Testis (tissue), 3 donors: ENCODE results near the gene ADAMTSL1. TPM values are rescaled to one million over a fixed set of nuclear protein-coding genes. Genes with fewer than 3 reads are reported as not detected.

Experiments
- DNase-seq: peaks from one replicate; pipeline ENCODE4 v3.0.0-alpha.2; 2019
- H3K27ac ChIP-seq, 2 donors: fragments of 200-600 bp; sonication (generic); one replicate each; pipeline ENCODE4 v1.5.1; 2019
- H3K27me3 ChIP-seq: fragments of 200-600 bp; sonication (generic); one replicate; pipeline ENCODE4 v1.5.1; 2019
- H3K36me3 ChIP-seq: fragments of 200-600 bp; sonication (generic); one replicate; pipeline ENCODE4 v1.5.1; 2017; ENCODE audit warnings: low read depth; ENCODE audit errors: missing control alignments
- H3K4me1 ChIP-seq: fragments of 200-600 bp; sonication (generic); one replicate; pipeline ENCODE4 v1.5.1; 2019
- H3K4me3 ChIP-seq, 2 donors: fragments of 200-600 bp; sonication (generic); one replicate each; pipeline ENCODE4 v1.5.1; 2017 to 2019
- H3K9me3 ChIP-seq: fragments of 200-600 bp; sonication (generic); one replicate; pipeline ENCODE4 v1.5.1; 2017
- POLR2A ChIP-seq: fragments of 450-650 bp; IDR thresholded peaks from one replicate; pipeline ENCODE4 v1.6.1; 2017; ENCODE audit warnings: antibody characterized with exemption, mild to moderate bottlenecking, moderate library complexity
- WGBS, 2 donors: methylation state at CpG; one replicate each; pipeline ENCODE4 v1.1.5; 2018; 5-methylcytosine and 5-hydroxymethylcytosine counted together
- intact Hi-C: fragments of 100-400 bp; cut with DNase I; formaldehyde crosslinking; loops from one replicate; pipeline ENCODE4 v1.15.1; 2023; ENCODE audit warnings: low total_unique reads
- polyA plus RNA-seq: library from polyadenylated mRNA; stranded (reverse); fragments of 350-450 nt; fragmentation: Illumina TruSeq; extraction: RNeasy Lipid Tissue Mini Kit (QIAGEN cat#74804); gene quantifications from one replicate; pipeline ENCODE4 v1.2.3, GENCODE V29; 2014; ENCODE audit warnings: low read depth, low replicate concordance; ENCODE audit not compliant: insufficient read depth
- total RNA-seq, 2 donors: library from RNA; depleted of rRNA; stranded (reverse); fragments of >200 nt; gene quantifications; one replicate each; pipeline ENCODE4 v1.2.3, GENCODE V29; 2016
- TF ChIP-seq, protein P1 (sequence below), 3 experiments: fragments of 450-650 bp in 2 of 3; fragments of 200-600 bp in 1 of 3; sonication (generic) in 1 of 3; IDR thresholded peaks; one replicate each; pipeline ENCODE4 v1.5.1; 2016 to 2019; ENCODE audit warnings: antibody characterized with exemption in 3 of 3, mild to moderate bottlenecking in 2 of 3, moderate library complexity in 1 of 3

Gene ADAMTSL1
- total and polyA plus RNA-seq, 3 donors from 2014 or later, result 4.7 to 12.3 (median 6.7) TPM

DNA sequence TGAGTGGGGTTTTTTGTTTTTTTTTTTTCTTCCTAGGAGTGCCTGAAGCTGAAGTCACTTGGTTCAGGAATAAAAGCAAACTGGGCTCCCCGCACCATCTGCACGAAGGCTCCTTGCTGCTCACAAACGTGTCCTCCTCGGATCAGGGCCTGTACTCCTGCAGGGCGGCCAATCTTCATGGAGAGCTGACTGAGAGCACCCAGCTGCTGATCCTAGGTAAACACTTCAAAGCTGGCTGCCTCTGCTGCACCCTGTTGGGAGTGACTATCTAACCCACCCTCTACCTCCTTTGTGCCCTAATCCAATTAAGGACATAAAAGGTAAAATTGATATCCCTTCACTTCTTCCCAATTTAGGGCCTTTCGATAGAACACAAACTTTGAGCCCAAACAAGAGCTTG lies 352.3 kb downstream of the ADAMTSL1 start:
- intact Hi-C loops, result no loop called here
- TF ChIP-seq, protein P1, sequence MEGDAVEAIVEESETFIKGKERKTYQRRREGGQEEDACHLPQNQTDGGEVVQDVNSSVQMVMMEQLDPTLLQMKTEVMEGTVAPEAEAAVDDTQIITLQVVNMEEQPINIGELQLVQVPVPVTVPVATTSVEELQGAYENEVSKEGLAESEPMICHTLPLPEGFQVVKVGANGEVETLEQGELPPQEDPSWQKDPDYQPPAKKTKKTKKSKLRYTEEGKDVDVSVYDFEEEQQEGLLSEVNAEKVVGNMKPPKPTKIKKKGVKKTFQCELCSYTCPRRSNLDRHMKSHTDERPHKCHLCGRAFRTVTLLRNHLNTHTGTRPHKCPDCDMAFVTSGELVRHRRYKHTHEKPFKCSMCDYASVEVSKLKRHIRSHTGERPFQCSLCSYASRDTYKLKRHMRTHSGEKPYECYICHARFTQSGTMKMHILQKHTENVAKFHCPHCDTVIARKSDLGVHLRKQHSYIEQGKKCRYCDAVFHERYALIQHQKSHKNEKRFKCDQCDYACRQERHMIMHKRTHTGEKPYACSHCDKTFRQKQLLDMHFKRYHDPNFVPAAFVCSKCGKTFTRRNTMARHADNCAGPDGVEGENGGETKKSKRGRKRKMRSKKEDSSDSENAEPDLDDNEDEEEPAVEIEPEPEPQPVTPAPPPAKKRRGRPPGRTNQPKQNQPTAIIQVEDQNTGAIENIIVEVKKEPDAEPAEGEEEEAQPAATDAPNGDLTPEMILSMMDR (IDR thresholded peaks at IDR 0.05), result no peak
- no peak for TF ChIP-seq POLR2A
- Histone ChIP-seq H3K9me3 (no peaks in the 10 kb centered on the region), H3K27ac (no peak overlapping the region), H3K36me3 (no peaks in the 10 kb centered on the region), H3K27me3 (no peaks in the 10 kb centered on the region), H3K4me1 (no peaks in the 10 kb centered on the region), H3K4me3 (no peak overlapping the region)
- WGBS, 2 donors, result 85 to 93% methylated on average over 6 of the region's 6 CpGs
- DNase-seq, result no peak

DNA sequence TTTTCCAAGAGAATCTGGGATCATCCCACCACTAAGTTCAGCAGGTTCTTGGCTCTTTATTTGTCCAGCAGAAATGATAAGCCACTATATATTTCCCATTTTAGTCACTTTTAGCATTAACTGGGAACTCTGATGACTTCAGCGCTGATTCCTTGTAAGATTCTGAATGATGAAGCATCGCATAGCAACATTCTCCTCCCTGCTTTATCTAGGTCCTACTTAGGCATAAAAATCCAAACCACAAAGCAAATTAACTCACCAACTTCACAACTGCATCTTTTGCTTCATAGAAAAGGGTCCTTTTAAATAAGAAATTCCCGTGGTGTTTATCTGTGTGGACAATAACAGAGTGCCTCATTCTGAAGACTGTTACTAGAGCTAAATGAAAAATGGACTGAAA lies 355.1 kb downstream of the ADAMTSL1 start:
- Histone ChIP-seq H3K4me1 (no peaks in the 10 kb centered on the region), H3K36me3 (no peaks in the 10 kb centered on the region), H3K27me3 (no peaks in the 10 kb centered on the region), H3K9me3 (no peaks in the 10 kb centered on the region), H3K27ac (no peak overlapping the region), H3K4me3 (no peak overlapping the region)
- TF ChIP-seq, protein P1 (IDR thresholded peaks at IDR 0.05), result no peak
- TF ChIP-seq POLR2A, result no peak
- 92 to 93% methylated on average over 3 of the region's 3 CpGs for WGBS, 2 donors
- DNase-seq, result no peak
- intact Hi-C loops, result no loop called here

- H3K9me3 ChIP-seq, result no peaks in the 10 kb centered on the region
- WGBS, 2 donors, result 80 to 86% methylated on average over 5 of the region's 5 CpGs
- H3K27ac ChIP-seq, result no peak overlapping the region
- no peaks in the 10 kb centered on the region for H3K27me3 ChIP-seq
- no peaks in the 10 kb centered on the region for H3K4me1 ChIP-seq
- intact Hi-C loops, result no loop called here
- no peaks in the 10 kb centered on the region for H3K36me3 ChIP-seq
- TF ChIP-seq POLR2A, result no peak
- TF ChIP-seq, protein P1 (IDR thresholded peaks at IDR 0.05), result no peak
- no peak for DNase-seq
- H3K4me3 ChIP-seq, result no peak overlapping the region
Measured at GRCh38 chr9:18829873-18830272, 355.9 kb downstream of the ADAMTSL1 start.

DNA sequence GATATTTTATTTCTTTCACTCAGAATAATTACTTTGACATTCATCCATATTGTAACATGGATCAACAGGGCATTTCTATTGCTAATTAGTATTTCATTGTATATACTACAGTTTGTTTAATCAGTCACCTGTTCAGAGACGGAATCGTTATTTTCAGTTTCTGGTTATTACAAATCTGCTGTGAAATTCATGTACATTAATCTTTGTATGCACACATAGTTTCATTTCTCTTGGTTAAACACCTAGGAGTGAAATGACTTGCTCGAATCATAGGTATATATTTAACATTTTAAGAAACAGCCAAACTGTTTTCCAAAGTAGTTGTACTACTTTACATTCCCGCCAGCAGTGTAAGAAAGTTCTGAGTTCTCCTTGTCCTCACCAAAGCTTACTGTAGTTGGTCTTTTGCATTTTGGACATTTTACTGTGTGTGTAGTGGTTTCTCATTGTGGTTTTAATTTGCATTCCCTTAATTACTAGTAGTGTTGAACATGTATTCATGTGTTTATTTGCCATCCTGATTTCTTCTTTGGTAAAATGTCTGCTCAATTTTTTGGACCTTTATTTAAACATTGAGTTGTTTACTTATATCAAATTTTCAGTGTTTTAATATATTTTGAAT lies 360.9 kb downstream of the ADAMTSL1 start:
- no peaks in the 10 kb centered on the region for H3K27me3 ChIP-seq
- intact Hi-C loops, result no loop called here
- DNase-seq, result no peak
- H3K36me3 ChIP-seq, result no peaks in the 10 kb centered on the region
- no peak overlapping the region for H3K4me3 ChIP-seq
- H3K9me3 ChIP-seq, result no peaks in the 10 kb centered on the region
- 90 to 98% methylated on average over 4 of the region's 4 CpGs for WGBS, 2 donors
- H3K27ac ChIP-seq, result no peak overlapping the region
- TF ChIP-seq POLR2A, result no peak
- TF ChIP-seq, protein P1 (IDR thresholded peaks at IDR 0.05), result no peak
- no peaks in the 10 kb centered on the region for H3K4me1 ChIP-seq

GRCh38 chr9:18837402-18837801 lies 363.4 kb downstream of the ADAMTSL1 start:
- Histone ChIP-seq H3K4me3 (no peak overlapping the region), H3K36me3 (no peaks in the 10 kb centered on the region), H3K4me1 (no peaks in the 10 kb centered on the region), H3K27me3 (no peaks in the 10 kb centered on the region), H3K27ac (no peak overlapping the region), H3K9me3 (no peaks in the 10 kb centered on the region)
- no peak for TF ChIP-seq POLR2A
- TF ChIP-seq, protein P1 (IDR thresholded peaks at IDR 0.05), result no peak
- 90 to 95% methylated on average over 5 of the region's 5 CpGs for WGBS, 2 donors
- no peak for DNase-seq
- intact Hi-C loops, result no loop called here
